Subcutaneous adipose tissue (tissue), 4 donors: Measurements from ENCODE around the gene AGAP3. TPM values are rescaled to one million over a fixed set of nuclear protein-coding genes. Genes with fewer than 3 reads are reported as not detected.

Experiments
- total RNA-seq, 4 donors: library from RNA; depleted of rRNA; stranded (reverse); fragments of >200 nt; gene quantifications; one replicate each; pipeline ENCODE4 v1.1.0, GENCODE V29; 2016
- TF ChIP-seq, protein P1 (sequence below): fragments of 450-650 bp; IDR thresholded peaks from one replicate; pipeline ENCODE4 v1.5.1; 2016; ENCODE audit warnings: low read depth, mild to moderate bottlenecking, control low read depth, antibody characterized with exemption, moderate library complexity

Gene AGAP3
- total RNA-seq, 4 donors from 2014 or later = 54.4 to 86.7 (median 62.7) TPM

- TF ChIP-seq, protein P1, sequence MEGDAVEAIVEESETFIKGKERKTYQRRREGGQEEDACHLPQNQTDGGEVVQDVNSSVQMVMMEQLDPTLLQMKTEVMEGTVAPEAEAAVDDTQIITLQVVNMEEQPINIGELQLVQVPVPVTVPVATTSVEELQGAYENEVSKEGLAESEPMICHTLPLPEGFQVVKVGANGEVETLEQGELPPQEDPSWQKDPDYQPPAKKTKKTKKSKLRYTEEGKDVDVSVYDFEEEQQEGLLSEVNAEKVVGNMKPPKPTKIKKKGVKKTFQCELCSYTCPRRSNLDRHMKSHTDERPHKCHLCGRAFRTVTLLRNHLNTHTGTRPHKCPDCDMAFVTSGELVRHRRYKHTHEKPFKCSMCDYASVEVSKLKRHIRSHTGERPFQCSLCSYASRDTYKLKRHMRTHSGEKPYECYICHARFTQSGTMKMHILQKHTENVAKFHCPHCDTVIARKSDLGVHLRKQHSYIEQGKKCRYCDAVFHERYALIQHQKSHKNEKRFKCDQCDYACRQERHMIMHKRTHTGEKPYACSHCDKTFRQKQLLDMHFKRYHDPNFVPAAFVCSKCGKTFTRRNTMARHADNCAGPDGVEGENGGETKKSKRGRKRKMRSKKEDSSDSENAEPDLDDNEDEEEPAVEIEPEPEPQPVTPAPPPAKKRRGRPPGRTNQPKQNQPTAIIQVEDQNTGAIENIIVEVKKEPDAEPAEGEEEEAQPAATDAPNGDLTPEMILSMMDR = no peak
Observed at GRCh38 chr7:151139071-151139790, 53.0 kb downstream of the AGAP3 start.

- TF ChIP-seq, protein P1 = no peak
Observed at GRCh38 chr7:151139791-151140190, 53.5 kb downstream of the AGAP3 start.

GRCh38 chr7:151140826-151141225, 54.6 kb downstream of the AGAP3 start:
- TF ChIP-seq, protein P1 = no peak

DNA sequence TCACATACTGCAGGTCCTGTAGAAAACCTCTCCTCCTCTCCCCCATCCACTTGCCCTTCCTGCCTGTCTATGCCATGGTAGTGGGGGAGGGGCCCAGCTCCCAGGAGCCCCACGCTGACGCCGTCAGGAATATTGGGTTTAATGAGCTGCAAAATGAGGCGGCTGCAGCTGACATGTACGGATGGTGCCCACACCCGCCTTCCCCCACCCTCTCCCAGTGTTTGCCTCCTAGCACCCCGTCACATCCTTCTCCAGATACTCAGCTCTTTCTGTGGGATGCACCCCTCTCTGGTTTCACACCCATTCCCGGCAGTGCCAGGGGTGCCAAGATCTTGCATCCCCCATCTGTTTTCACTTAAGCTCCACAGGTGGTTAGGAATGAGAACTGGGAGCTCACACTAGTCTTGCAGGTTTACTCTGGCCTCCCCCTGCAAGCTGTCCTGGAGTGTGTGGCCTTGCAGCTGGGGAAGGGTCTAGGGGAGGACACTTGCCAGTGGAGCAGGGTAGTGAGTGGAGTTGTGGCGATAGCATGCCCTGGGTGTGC, 55.1 kb downstream of the AGAP3 start:
- TF ChIP-seq, protein P1 = no peak

GRCh38 chr7:151141855-151142685, 55.8 kb downstream of the AGAP3 start:
- TF ChIP-seq, protein P1 = no peak

GRCh38 chr7:151142686-151143040, 56.4 kb downstream of the AGAP3 start:
- TF ChIP-seq, protein P1 = no peak
